Metanephros (tissue), 1 donor: ENCODE measurements around the gene ACOX2. TPM values are rescaled to one million over a fixed set of nuclear protein-coding genes. Genes with fewer than 3 reads are reported as not detected.

Experiments used
- total RNA-seq: library from RNA; depleted of rRNA; stranded (reverse); fragments of >200 nt; gene quantifications from one replicate; pipeline ENCODE4 v1.2.3, GENCODE V29; 2014

The ACOX2 gene
- 38.3 TPM for total RNA-seq

DNA sequence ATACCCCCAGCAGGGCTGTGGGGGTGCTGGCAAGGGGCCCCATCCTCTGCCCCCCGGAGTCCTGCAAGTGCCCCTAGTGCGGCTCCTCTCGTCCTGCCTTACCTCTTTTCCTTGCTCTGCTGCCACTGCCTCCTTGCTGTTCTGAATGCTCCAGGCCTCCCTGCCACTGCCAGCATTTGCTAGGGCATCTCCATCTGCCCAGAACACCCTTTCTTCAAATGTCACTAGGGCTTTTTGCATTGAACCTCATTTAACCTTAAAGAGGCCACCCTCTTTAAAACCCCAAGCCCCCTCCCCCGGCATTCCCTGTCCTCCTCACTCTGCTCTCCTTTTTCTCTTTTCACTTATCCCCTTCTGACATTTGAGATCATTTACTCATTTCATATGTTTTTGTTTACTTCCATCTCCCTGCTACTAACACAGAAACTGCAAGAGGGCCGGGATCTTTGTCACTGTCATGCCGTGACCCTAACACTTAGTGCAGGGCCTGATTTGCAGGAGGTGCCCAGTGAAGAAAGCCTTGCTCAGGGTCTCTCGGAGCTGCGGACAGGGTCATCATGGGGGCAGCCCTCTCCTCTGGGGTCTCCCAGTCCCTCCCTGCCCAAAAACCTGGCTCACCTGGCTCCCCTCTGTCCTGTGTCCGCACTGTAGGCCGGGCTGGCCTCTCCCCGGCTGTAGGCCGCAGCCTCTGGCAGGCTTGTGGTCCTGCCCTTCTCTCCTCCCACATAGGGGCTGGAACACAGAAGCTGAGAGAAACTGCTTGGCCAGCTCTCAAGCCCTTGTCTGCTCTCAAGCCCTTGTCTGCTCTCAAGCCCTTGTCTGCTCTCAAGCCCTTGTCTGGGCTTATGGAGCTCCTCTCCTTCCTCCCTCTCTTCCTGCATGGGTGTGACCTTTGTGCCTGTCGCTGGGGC, at the start of gene ACOX2:
ACOX2 (minus strand) TSS at position 690 of the 911 bp plus-strand sequence. CDS start 2,084 bp downstream, outside the sequence.

DNA sequence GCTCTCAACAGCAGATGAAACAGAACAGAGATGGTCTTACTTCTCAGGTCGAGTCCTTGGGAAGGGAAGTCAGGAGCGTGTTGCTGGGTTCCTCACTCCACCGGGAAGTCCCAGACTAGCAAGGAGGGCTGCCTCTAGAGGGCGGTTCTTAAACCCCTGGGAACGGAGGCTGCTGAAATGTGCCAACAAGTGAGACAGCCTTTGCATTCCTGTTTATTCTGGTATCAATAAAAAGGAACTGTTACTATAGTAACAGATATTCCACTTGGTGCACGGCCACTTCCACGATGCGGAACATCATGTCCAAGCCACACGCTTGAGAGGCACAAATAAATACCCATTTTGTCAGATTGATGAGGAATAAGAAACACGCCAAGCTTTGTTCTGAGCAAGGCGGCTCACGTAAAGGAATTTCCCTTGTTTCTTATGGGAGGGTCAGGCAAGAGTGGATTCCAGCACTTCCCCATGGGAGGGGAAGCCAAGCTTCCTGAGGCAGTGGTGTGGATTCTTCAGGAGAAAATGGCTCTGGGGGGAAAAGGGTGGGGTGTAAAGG, 40.4 kb upstream of the ACOX2 start, which contains the start of gene FAM107A:
FAM107A (minus strand) TSS at position 123 of the 553 bp plus-strand sequence. CDS start 7,531 bp downstream, outside the sequence.

DNA sequence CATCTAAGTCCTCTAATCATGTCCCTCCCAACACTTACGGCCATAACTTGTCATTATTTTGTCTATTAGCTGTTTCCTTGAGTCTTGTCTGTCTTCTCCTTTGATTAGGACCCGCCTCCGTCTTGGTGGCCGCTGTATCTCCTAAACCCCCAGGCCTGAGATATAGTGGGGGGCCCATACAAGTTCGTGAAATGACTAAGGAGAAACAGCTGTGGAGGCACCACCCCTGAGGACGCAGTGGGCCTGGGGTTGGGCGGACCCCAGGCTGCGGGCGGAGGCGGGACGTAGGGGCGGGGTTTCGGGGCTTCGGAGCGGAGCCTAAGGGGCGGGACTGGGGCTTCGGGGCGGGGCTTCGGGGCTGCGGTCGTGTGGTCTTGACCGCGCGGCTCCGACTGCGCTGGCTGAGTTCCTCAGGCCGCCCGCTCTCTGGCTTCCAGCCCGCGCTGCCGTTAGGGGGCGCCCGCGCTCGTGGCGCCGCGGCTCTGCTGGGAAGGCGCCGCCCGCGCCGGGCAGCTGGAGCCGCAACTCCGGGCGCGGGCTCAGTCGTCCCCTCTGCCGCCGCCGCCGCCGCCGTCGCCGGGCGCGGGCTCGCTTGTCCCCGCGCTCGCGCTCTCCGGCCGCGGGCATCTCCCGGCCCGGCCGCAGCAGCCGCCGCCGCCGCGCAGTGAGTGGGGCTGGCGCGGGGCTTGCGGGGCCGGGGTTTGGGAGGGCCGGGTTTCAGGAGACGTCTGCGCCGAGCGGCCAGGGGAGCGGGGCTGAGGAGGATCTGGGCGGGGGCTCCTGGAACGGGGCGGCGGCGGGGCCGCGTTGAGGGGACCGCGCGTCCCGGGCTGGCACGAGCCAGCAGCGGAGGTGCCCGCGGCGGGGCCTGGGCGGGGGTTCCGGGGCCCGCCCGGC, 45.2 kb downstream of the ACOX2 start, which contains the start of gene KCTD6:
KCTD6 (plus strand) TSS at position 591 of the 897 bp plus-strand sequence. CDS start 6,660 bp downstream, outside the sequence.

Other genes starting within 250 kb of the ACOX2 start
- gene RPP14, start 230.9 kb downstream of the ACOX2 start, total RNA-seq = 12.1 TPM
- gene HTD2, start 230.7 kb downstream of the ACOX2 start, total RNA-seq = 14.8 TPM
- gene PXK, start 204.3 kb downstream of the ACOX2 start, total RNA-seq = 26.1 TPM
- 62.1 TPM for gene PDHB, start 103.4 kb downstream of the ACOX2 start, total RNA-seq
- gene KCTD6, start 45.1 kb downstream of the ACOX2 start, total RNA-seq = 17.9 TPM
- 4.3 TPM for gene FAM107A, start 40.2 kb upstream of the ACOX2 start, total RNA-seq
- 0.82 TPM for gene FAM3D, start 129.6 kb upstream of the ACOX2 start, total RNA-seq